GM21723 (cell line): ENCODE measurements around the gene EPHA3.

Source experiments
- ATAC-seq: cut with Tn5 transposase; IDR thresholded peaks from one replicate; pipeline ENCODE4 v1.9.1; 2021; ENCODE audit warnings: mild to moderate bottlenecking, moderate library complexity; ENCODE audit not compliant: unreplicated experiment

Gene EPHA3

DNA sequence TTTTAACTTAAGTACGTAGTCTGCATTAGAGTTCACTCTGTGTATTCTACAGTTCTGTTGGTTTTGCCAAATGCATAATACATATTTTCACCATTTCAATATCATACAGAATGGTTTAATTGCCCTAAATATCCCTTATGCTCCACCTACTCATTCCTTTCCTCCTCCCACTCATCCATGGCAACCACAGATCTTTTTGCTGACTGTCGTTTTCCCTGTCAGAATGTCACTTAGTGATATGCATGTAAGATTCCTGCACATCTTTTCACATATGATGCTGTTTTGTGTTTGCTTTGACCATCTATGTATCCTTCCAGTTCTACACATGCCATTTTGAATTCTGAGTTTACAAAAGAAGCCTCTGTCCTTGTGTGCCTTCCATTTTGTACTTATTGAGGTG lies 36.7 kb downstream of the EPHA3 start:
- ATAC-seq: no peak

DNA sequence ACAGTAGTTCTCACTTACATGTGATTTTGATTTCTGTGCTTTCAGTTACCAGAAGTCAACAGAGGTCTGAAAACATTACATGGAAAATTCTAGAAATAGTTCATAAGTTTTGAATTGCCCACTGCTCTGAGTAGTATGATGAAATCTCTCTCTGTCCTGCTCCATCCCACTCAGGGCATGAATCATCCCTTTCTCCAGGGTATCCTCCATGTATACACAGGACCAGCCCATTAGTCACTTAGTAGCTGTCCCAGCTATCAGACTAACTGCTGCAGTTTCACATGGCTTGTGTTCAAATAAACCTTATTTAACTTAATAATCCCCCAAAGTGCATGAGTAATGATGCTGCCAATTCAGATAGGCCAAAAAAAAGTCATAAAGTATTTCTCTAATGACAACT lies 38.6 kb downstream of the EPHA3 start:
- ATAC-seq: no peak

DNA sequence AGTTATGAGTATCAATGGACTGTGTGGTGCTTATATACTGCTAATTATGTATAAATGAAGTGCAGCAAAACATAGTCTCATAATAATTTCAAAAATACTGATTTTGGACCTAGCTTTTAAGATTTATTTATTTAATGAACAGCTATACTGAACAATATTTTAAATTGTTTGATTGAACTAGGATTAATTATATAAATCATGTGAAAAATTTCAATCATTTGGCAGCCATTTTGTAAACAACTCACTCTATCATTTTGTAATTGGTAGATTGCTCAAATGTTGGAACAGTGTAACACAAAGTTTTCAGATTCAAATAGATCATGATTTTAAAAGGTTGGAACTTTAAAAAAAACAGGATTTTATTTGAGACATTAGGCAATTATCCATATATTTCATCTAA lies 47.0 kb downstream of the EPHA3 start:
- ATAC-seq: no peak

DNA sequence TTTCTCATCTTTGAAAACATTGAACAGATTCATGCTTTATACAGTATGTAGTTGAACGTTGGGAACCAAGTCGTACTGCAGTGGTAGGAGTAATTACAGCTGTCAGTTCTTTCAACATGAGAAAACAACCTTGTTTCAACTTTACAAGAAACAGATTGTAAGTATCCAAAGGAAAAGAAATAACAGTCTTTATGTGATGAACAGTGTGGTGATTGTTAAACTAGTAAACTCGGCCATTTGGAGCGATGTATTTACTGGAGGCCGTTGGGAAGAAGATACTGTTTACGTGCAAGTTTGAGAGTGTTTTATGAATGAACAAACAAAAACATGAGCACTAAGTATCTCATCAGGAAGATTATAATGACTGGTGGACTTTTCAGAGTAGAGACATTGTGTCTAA lies 48.4 kb downstream of the EPHA3 start:
- ATAC-seq: no peak

DNA sequence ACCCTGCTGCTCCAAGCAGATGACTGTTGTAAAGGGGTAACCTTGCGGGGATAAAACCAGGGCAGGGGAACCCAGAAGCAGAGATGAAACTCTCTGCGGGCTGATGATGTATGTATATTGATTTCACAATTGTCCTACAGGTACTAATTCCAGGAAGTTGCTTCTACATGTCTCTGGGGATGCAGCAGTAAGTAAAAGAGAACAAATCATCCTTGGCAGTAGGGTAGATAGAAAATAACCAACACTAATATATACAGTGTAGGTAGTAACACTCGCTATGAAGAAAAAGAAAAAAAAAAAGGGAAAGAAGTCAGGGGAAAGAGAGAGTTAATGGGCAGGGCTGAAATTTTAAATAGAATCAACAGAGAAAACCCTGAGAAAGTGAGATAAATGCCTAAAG lies 50.2 kb downstream of the EPHA3 start:
- ATAC-seq: no peak

DNA sequence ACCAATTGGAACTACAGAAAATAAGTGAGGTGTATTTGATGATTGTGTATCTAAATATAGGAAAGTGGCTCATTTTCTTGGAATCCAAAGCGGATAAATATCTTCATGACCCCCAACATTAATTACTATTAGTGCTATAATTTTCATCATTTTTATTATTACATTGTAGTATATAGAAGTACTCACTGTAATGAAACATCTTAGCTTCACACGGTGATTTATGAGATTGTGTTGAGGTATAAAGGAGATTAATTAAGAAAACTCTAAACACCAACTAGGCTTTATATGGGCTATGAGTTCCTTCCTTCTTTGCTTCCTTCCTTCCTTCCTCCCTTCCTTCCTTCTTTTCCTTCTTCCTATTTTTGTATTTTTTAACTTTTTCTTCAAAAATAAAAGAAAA lies 52.2 kb downstream of the EPHA3 start:
- ATAC-seq: no peak

DNA sequence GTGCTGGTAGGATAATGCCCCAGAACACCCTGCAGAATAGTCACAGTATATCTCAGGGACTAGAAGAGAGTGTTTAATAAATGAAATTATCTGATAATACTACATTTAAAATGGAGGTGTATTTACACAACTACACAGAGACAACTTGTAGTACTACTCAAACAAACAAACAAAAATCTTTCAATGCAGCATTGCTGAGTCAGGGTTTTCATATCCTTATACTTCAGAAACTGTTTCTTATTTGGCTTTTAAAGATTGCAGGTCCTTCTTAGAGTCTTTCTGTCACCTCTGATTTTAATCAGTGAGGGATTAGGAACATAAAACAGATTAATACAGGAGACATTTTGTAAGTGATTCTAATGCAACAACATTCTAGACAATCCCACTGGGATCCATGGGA lies 57.4 kb downstream of the EPHA3 start:
- ATAC-seq: no peak

DNA sequence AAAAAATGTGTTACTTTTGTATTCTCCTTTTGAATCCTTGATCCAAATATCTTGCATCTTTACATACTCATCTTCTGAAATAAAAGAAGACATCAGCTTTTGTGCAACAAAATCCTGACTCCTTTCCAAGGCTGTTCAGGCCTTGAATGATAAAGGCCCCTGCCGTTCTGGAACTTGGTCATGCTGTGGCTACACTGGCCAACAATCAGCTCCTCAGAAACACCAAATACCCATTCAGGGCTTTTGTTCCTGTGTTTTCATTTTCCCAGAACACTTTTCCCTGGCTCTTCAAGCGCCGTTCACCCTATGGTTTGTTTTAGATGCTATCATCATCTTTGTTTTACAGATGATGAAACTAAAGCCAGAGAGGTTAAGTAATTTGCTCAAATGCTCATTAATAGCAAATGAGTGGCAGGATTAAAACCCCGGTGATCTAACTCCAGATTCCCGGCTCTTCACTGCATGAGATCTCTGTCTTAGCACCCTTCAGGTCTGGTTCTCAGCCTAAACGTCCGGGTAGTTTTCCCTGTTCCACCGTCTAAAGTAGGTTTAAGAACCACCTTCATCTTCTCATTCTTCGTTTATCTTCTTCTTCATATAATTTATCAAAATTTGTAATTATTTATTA lies 58.3 kb downstream of the EPHA3 start:
- ATAC-seq: no peak

DNA sequence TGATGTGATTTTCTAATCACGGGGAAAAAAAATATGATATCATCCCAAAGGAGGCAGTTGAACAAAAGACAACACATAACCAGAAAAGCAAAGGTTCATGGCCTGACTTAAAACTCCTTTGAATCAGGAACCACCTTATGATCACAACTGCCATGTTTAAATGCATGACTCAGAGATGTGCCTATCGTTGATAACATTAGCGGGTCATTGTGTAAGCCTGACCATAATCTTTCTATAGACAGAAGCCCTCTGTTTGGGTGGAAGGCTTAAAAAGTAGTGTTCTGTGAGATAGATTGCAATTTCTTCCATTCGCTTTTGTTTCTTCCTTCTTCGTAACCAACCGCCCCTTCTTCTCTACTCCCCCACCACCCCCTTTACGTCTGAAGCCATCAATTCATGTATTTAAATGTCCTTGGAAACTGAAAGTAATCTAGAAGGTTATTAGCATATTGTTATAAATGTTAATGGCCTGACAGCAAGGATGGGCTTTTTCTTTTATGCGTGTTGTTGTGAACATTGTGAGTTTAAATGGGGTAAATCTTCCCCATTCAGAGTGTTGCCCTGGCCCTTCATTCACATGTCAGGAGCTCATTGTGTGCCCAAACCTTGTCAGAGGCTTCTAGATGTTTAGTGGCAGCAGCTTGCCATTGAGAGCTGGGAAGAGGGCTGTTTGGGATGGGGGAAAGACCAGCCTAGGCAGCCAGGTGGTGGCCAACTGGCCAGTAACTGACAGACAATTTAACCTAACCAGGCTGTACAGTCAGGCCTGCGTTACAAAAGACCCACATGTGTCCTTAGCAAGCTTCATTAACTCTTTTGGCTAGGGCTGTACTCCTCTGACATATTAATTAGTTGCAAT lies 64.5 kb downstream of the EPHA3 start:
- ATAC-seq: no peak

DNA sequence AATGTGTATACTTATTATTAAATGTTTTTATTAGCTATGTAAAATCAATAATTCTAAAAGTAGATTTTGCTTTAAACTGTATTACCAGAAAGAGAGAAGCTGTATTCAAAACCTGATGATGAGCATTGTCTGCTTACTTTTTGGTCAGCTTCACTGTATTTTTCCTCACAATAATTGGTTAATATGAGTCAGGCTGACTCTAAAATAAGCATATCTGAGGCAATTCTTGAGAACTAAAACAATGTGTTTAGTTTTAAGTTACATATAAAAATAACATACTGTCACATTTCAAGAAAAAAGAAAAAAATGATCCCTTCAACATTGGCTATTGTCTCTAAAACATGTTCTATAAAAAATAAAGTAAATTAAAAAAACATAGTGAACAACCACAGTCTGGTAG lies 66.1 kb downstream of the EPHA3 start:
- ATAC-seq: no peak

DNA sequence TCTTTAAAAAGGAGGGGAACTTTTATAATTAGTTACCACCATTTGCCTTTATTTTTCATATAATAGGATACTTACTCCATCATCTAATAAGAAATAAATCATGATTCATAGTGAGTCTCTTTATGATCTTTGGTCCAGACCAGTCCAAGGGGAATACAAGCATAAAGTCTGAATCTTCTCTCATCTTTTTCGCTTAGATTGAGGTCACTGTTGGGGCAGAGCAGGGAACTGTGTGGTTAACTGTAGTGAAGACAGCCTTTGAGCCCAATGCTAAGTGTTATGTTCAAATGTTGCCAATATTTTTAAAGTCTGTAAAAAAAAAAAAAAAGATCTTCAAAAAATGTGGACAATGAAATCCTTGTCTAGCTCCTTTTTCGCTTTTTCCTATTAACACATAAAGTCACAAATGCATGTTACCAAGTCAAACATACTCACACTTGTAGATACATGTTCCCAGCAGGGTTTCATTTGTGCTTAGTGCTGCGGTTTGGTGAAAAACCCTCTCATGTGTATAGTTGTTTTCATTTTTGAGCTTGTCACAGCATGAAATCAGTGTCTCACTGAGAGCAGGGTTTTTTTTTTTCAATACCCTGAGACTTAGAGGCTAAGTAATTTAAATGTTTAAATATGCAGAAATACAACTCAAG lies 72.1 kb downstream of the EPHA3 start:
- no peak for ATAC-seq

DNA sequence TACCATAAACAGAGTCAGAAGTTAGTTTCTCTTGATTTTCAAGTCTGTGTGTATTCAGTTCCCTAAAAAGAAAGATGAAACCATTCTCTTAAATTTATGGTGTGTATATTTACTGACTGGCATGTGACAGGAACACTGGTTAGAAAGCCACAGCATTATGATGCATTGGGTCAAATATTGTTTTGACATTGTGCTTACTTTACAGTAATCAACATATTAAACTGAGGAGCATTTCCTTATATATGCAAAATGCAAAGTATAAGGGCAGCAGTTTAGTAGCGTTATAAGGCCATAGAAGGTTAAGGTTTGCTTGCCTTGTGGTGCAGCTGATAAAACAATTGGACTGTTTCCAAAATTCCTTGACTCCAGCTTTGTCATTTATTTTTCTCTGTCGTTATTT lies 72.9 kb downstream of the EPHA3 start:
- no peak for ATAC-seq

DNA sequence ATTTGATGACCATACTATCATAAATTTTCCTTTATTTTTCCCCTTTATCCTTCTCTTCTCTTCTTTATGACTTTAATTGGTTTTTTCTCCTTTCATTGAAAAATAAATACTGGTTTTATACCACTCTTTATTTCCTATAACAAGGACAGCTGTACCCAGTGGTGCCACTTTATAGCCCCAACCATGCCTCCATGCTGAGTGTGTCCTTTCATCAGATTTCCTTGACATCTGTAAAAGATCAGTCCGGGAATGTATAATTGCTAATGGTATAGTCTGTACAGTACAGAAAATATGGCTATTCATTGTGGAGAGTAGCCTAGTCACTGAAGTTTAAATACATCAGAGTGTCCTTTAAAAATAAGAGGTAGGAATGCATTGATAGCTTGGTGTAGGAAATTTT lies 74.6 kb downstream of the EPHA3 start:
- ATAC-seq: no peak

DNA sequence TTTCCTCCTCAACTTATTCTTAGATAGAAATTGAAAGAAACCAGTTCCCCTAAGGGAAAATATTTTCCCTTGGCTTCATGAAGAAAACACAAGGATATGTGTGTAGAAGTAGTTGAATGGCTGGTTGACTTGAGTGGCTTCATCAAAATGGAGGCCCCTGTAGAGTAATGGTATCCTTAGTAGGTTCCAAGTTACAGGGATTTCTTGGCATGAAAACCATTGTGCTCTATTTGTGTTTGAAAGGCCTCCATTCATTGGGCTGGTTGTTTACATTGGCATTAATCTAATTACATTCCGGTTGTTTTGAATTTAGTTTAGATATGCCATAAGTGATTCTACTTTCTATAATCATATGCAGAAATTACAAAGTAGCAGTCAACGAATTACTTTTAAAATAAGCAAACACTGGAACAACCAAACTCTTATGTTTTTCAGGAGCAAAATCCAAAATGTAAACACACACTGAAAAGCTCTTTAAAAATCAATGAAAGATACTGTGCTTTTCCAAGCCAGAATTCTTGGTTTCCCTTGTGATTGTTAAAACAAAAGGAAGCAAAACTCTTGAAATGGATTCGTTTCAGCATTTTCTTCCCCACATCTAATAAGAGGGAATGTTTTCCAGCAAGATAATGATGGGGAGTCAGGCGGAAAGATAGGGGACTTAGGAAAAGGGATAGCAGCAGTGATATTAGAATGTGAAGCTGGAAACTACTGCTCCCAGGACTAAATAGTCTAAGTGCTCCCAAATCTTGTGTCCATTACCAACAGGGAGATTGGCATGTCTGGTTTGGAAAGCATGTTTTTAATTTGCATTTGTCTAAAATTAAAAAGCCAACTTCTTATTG lies 77.0 kb downstream of the EPHA3 start:
- no peak for ATAC-seq

DNA sequence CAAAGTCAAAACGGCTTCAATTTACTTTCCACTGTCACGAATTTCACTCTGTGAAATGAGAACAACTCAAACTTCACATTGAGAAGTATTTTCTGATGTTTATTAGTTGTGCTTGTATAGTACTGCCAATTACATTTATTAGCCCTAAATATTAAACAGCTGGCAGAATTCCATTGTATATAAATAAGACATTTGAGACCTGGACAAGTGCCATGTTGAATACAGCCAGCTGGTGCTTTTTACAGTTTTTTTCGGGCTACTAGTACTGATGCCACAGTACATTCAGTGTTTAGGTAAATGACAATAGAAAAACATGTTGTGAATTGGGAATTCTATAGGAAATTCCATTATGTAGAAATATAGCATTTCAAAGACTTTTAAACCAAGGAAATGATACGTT lies 79.0 kb downstream of the EPHA3 start:
- ATAC-seq: no peak

DNA sequence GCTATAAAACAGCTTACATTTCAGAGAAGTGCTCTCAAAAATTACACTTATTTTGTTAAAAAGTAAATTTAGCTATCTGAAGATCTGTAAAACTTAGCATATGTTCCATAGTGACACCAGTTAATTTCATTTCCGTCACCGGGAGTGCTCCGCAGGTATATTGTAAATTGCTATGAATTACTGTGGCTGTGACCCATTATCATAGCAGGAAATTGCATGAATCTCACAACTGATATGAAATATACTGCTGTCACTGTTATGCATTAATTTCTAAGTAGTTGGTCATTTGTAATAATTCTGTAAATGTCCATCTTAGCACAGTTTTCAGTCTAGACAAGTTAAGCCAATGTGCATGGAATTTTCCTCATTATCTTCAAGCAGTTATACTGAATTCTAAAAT lies 91.2 kb downstream of the EPHA3 start:
- ATAC-seq: no peak

DNA sequence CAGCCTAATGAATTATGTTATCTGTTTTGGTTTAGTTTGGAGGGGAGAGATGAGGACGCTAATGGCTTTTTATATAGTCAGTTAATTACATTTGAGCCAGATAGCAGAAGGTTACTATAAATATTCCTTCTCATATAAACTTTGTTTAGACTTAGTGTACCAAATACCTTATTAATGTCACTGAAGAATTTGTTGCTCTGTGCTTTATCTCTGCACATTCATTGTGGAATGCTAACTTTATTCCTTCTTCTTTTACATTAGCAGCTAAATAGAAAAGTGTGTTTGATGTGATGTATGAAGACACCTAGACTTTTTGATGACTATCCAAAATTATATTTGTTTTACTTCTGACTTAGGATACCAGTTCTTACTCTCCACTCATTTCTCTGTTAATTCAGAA lies 105.2 kb downstream of the EPHA3 start:
- ATAC-seq: no peak

DNA sequence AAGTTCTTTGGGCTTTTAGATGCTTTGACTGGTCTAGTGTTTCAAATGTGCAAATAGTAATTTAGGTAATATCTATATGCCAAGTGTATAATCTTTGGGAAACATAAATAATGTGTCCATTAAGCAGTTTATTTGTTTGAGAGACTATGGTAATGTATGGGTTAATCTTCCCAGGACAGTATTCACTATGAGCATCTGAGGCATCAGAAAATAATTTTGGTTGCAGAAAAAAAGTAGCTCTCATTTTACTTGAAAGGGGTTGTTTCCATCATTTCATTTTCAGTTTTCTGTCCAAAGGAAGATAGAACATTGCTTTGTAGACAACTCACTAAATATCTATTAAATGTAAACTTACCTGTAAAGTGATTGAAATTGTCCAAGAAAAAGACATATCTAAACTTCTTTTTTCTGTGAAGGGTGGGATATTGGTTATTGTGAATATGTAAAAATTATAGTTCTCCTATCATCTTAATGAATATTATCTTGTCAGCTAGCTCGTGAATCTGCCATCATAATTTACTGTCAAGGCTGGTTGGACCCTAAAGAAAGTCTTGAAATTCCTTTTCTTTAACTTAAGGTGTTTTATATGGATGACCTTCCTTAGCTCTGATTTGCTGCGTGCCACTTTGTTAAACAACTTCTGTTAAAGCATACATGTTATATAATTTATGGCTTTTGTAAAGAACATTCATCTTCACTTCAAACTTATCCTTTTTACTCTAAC lies 108.8 kb downstream of the EPHA3 start:
- ATAC-seq: no peak

DNA sequence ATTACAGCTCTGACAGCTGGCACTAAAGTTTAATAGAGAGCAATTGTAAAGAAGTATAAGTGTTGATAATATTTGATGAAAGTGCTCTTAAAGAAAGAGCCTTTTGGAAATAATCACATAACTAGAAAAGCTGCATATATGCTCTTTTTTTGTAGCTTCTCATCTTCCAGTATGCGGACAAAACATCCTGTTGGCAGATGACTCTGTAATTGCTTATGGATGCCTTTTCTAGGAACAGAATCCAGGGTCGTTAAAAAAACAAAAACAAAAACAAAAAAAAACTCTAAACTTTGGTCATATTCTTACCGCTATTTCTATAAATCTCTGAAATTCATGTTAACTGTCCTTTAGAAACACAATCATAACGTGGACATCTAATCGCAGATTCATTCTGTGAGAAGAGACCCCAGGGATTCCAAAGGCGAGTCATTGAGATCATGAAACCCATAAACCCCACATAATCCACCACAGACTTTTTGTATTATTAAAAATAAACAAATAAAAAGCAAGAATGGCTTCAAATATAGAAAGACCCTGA lies 109.8 kb downstream of the EPHA3 start:
- no peak for ATAC-seq

DNA sequence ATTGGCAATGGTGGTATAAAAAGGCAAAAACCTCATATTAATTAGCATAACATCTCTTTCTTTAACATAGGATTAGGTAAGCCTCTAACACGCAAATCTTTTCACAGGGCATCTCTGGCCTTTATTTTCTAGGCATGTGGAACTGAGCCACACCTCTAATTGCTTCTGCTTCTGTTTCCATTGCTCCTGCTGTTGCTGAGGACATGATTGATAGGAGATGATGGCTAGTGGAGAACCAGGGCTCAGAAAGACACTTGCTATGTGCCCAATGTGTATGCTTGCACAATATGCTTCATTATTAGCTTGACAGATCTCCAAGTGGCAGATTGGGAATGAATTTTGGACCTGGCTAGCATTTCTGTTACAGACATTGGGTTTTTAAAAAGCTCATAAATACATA lies 114.5 kb downstream of the EPHA3 start:
- ATAC-seq: no peak
